GM18502 (cell line): ENCODE measurements around the gene VAV2.
"Not testable (repeated sequence)": the region's sequence is repeated elsewhere in the genome, so short reads cannot be mapped to it uniquely, and the experiment has no call there.

Source experiments
- ATAC-seq: cut with Tn5 transposase; IDR thresholded peaks from one replicate; pipeline ENCODE4 v1.9.1; 2021; ENCODE audit warnings: mild to moderate bottlenecking; ENCODE audit not compliant: unreplicated experiment, poor library complexity

Gene VAV2

GRCh38 chr9:133927041-133927440 lies 65.1 kb downstream of the VAV2 start:
- ATAC-seq, result no peak

- no peak for ATAC-seq
Observed at GRCh38 chr9:133926165-133926856, 65.8 kb downstream of the VAV2 start.

GRCh38 chr9:133924453-133924852 lies 67.7 kb downstream of the VAV2 start:
- ATAC-seq, result no peak

DNA sequence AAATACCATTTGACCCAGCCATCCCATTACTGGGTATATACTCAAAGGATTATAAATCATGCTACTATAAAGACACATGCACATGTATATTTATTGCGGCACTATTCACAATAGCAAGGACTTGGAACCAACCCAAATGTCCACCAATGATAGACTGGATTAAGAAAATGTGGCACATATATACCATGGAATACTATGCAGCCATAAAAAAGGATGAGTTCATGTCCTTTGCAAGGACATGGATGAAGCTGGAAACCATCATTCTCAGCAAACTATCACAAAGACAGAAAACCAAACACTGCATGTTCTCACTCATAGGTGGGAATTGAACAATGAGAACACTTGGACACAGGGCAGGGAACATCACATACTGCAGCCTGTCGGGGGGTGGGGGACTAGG lies 68.5 kb downstream of the VAV2 start:
- not testable (repeated sequence) for ATAC-seq

DNA sequence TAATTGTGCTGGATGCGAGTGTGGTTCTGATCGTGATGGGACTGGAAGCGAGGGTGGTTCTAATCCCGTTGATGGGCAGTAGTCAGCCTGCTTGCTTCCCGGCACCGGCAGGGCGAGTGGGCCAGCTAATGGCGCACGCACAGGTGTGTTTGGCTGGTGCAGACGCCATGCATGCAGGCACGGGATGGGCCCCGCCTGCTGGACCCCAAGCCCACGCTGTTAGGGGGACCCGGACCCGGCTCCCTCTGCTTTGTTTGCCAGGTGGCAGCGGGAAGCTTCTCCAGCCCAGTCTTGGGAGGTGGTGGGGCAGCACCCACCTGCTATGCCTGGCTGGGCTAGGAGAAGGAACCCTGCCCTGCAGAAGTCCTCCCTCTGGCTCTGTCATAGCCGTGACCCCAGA lies 70.3 kb downstream of the VAV2 start:
- ATAC-seq, result no peak

DNA sequence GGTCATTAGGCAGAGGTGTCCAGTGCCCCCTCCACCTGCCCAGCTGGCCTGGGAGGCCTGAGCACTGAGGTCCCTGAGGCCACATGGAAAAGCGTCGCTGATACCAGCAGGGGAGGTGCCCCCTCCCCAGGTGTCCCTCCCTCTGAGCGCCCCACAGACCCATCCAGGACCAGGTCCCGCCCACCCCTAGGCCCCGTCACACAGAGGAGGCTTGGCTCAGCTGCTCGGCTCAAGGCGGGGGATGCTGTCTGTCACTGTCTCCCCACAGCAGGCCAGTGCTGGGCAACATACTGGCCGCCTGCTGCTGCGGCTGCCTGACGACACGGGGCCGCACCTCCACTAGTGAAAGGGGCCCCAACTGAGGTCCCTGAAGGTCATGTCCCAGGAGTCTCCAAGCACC lies 71.7 kb downstream of the VAV2 start:
- ATAC-seq, result no peak

- no peak for ATAC-seq
Observed at GRCh38 chr9:133919253-133920115, 72.6 kb downstream of the VAV2 start.

DNA sequence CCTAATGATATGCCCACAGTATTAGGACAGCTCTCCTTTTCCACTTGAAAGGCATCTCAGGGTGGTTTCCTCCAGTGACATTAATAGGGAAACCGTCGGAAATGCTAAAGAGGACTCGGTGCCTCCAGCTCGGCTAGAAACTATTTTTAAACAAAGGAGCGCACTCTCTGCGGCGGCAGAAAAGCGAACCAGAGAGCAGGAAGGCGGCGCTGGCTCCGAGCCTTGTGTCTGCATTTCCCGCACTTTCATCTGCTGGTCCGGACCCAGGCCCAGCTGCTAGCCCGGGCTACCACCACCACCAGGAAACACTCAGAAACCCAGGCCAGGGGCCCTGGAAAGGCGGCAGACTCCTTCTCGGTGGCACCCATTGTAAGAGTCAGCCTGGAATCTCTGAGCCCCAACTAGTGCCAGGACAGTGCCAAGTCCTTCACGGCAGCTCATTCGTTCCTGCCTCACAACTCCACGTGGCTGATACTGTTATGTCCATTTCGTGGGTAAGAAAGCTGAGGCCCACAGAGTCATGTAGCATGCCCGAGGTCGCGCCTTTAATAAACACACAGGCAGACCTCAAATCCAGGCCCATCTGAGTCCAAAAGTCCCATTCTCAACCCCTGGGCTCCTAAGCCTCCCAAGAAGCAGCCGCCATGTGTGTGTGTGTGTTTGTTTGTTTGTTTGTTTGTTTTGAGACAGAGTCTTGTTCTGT lies 73.9 kb downstream of the VAV2 start:
- ATAC-seq, result no peak

DNA sequence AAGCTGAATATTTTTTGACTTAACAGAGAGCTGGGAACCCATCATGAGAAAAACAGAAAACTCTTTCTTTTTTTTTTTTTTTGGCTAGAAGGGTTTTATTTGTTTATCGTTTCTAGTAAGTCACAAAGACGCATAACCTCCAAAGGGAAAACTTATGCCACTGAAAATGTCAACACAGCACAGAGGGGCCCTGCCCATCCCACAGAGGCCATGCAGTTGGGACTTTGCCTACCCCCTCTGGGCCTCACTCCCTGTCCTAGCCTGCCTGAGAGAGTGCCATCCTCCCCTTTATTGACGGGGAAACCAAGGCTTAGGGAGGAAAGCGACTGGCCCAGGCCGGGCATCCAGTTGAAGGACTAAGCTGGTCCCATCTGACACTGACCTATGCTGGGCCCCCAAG lies 74.7 kb downstream of the VAV2 start:
- ATAC-seq, result no peak

- no peak for ATAC-seq
Observed at GRCh38 chr9:133916159-133916541, 76.0 kb downstream of the VAV2 start.

DNA sequence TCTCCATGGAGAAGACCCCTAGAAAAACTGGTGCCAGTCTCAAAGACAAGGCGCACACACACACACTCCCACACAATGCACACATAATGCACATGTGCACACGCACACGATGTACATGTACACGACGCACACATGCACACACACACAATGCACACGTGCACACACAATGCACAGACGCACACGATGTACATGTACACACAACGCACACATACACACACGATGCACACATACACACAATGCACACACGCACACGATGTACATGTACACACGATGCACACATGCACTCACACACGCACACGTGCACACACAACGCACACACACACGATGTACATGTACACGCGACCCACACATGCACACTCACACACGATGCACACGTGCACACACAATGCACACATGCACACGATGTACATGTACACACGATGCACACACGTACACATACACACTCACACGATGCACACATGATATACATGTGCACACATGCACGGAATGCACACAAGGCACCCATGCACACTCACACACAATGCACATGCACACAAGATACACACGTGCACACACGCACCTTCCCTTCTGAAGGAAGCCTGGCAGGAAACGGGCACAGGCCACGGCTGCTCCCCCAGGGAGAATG lies 76.5 kb downstream of the VAV2 start:
- no peak for ATAC-seq

DNA sequence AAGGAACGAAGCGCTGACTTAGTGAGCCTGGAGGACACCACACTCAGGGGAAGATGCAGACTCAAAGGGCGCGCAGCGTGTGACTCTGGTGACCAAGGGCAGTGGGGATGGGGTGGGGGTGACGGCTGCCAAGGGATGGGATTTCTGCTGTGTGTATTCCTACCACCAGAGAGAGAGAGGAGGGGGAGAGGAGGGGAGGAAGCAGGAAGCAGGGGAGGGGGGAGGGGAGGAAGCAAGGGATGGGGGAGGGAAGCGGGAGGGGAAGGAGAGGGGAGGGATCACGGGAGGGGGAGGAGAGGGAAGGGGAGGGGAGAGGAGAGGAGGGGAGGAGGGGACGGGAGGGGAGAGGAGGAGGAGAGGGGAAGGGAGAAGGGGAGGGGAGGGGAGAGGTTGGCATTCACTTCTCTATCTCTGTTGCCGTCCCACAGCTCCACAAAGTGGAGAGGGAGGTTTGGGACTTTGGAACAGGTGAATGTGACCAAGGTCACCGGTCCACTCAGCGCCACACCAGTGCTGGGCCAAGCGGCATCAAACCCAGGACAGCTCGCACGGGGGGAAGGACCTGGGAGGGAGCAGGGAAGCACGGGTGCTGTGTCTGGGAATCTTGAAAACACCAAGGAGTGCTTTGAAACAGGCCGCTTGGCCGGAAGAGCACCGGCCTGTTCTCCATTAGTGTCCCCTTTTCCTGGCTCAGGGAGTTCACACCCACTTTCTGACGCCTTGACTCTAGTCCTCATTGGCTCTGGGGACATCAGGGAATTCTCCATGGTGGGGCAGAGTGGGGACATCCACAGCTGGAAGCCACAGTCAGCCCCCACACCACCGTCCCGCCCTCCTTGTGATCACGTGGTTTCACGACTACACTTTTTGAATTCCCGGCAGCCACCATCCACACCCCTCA lies 77.4 kb downstream of the VAV2 start:
- ATAC-seq, result no peak

GRCh38 chr9:133913571-133914369 lies 78.4 kb downstream of the VAV2 start:
- ATAC-seq, result no peak

DNA sequence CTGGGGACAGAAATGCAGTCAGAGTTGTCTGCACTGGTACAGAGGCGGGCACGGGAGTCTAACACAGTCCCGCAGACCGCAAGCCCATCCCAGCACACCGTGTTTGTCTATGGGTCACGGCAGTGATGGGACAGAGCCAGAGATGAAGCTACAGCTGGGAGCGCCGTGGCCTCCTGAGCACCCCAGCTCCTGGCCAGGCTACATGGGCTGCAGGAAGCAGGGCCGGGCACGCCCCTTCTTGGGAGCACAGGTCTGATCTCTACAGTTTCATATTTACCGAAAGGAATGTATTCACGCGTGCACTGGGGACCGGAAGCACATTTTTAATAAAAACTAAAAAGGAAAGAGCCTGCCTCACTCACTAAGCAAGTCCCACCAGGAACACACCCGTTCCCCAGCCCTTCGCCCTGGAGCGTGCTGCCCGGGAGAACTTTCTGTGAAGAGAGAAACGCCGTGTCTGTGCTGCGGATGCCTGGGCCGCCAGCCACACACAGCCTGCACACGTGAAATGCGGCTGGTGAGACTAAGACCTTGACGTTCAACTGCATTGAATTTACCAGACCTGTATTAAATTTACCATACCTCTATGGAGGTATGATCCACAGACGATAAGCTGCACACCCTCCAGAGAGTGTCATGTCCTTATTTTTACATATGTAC lies 81.1 kb downstream of the VAV2 start:
- no peak for ATAC-seq

DNA sequence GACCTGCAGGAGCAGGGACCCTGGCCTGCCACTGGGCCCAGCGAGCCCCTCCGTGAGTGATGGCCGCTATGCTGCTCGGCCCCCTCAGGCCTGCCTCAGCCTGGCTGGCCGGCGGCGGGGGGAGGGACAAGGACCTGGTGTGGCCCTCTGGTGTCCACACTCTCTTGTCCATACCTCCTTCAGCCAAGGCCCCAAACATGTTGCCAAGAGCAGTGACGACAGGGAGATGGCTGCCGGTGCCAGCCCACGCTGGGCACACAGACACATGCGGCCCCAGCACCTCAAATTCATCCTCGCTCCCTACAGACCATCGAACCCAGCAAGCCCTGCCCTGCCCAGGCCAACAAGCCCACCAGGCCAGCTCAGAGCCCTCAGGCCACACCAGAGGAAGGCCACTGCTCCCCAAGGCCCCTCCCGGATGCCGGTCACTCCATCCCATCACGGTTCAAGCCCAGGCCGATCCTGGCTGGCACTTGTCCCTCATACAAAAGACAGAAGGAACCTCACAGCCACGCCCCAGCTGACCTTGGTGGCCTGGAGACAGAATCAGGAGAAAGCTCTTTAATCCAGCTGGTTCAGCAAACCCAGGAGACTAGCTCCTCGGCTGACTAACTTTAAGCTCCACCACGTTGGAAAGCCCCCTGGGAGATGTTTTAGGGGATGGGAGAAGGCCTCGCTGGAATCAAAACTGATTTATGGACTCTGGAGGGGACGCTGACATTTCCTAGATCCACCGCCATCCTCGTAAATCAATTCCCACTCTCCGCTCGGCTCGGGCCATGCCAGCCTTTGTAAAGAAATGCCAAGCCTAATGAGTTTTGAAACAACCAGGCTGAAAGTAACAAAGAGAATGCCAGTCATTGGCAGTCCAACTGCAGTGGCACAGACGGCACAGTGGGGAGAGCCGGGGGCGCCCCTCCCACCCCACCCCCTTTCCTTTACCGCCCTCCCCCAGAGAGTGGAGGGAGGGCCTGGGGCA lies 84.9 kb downstream of the VAV2 start:
- ATAC-seq, result no peak

- no peak for ATAC-seq
Observed at GRCh38 chr9:133906218-133906617, 85.9 kb downstream of the VAV2 start.

- ATAC-seq, result no peak
Observed at GRCh38 chr9:133905493-133905892, 86.6 kb downstream of the VAV2 start.
